Thoracic aorta (tissue), 2 donors: Measurements from ENCODE around the gene IL22. TPM values are rescaled to one million over a fixed set of nuclear protein-coding genes. Genes with fewer than 3 reads are reported as not detected.

ENCODE experiments used
- ATAC-seq: fragments of 150-250 bp; one replicate; pipeline ENCODE4 v1.8.0; 2017; ENCODE audit warnings: low read depth; ENCODE audit not compliant: insufficient number of reproducible peaks, low FRiP score
- DNase-seq: peaks from one replicate; pipeline ENCODE4 v3.0.0-alpha.2; 2020; ENCODE audit warnings: low spot score
- H3K27ac ChIP-seq, 2 donors: fragments of 200-600 bp; sonication (generic); 1 replicate in 1 of 2; 2 replicates in 1 of 2; pipeline ENCODE4 v1.5.1; 2016; ENCODE audit warnings: mild to moderate bottlenecking in 2 of 2, moderate library complexity in 2 of 2
- H3K27me3 ChIP-seq: fragments of 200-600 bp; sonication (generic); replicated peaks from 2 replicates; pipeline ENCODE4 v1.6.0; 2016; ENCODE audit warnings: mild to moderate bottlenecking; ENCODE audit not compliant: insufficient read depth
- H3K36me3 ChIP-seq: fragments of 200-600 bp; sonication (generic); one replicate; pipeline ENCODE4 v1.5.1; 2016
- H3K4me1 ChIP-seq, 2 donors: fragments of 200-600 bp; sonication (generic); 1 replicate in 1 of 2; 2 replicates in 1 of 2; pipeline versions ENCODE4 v1.5.1 to v1.6.0; 2016; ENCODE audit warnings: low read depth in 2 of 2, mild to moderate bottlenecking in 1 of 2; ENCODE audit not compliant: control insufficient read depth in 1 of 2
- H3K4me3 ChIP-seq: fragments of 200-600 bp; sonication (generic); 2 replicates; pipeline ENCODE4 v1.5.1; 2016; ENCODE audit warnings: mild to moderate bottlenecking
- H3K9me3 ChIP-seq: fragments of 200-600 bp; sonication (generic); 2 replicates; pipeline ENCODE4 v1.5.1; 2016
- CTCF ChIP-seq: fragments of 200-600 bp; sonication (generic); IDR thresholded peaks from one replicate; pipeline ENCODE4 v1.5.1; 2019; ENCODE audit warnings: antibody characterized with exemption
- total RNA-seq, 2 donors: library from RNA; depleted of rRNA; stranded (reverse); fragments of >200 nt; gene quantifications; one replicate each; pipeline versions ENCODE4 v1.1.0 to v1.2.3, GENCODE V29; 2016

The IL22 gene
- total RNA-seq, 2 donors from 2014 or later, result not detected

- TF ChIP-seq CTCF, result no peak
- DNase-seq (no peak), ATAC-seq (no peak)
- peaks cover 2 to 20% of the 10 kb centered on the region in 2 donors for H3K4me1 ChIP-seq
- H3K27me3 ChIP-seq, result no peaks in the 10 kb centered on the region
- H3K4me3 ChIP-seq, result peak overlapping the region; percentile 60
- H3K36me3 ChIP-seq, result no peaks in the 10 kb centered on the region
- no peaks in the 10 kb centered on the region for H3K9me3 ChIP-seq
- no peak overlapping the region for H3K27ac ChIP-seq
These were observed 15.8 kb downstream of the IL22 start for GRCh38 chr12:68237619-68238018.

GRCh38 chr12:68237078-68237477 is 16.3 kb downstream of the IL22 start:
- no peak for ATAC-seq
- no peak overlapping the region for H3K27ac ChIP-seq
- H3K4me3 ChIP-seq, result peak overlapping the region; percentile 60

GRCh38 chr12:68236421-68237059 is 16.9 kb downstream of the IL22 start:
- Histone ChIP-seq H3K9me3 (no peaks in the 10 kb centered on the region), H3K27ac (no peak overlapping the region)
- DNase-seq, result no peak

More at GRCh38 chr12:68237078-68237477, 16.3 kb downstream of the IL22 start:
- DNase-seq, result no peak
- Histone ChIP-seq H3K9me3 (no peaks in the 10 kb centered on the region), H3K27me3 (no peaks in the 10 kb centered on the region), H3K4me1 (peaks cover 2 to 20% of the 10 kb centered on the region in 2 donors), H3K36me3 (no peaks in the 10 kb centered on the region)
- no peak for TF ChIP-seq CTCF

GRCh38 chr12:68235576-68235975 is 17.8 kb downstream of the IL22 start:
- no peaks in the 10 kb centered on the region for H3K36me3 ChIP-seq
- H3K27ac ChIP-seq, result no peak overlapping the region
- DNase-seq (no peak), ATAC-seq (no peak)
- no peaks in the 10 kb centered on the region for H3K9me3 ChIP-seq
- no peaks in the 10 kb centered on the region for H3K27me3 ChIP-seq
- H3K4me3 ChIP-seq, result no peak overlapping the region
- peaks cover 2 to 16% of the 10 kb centered on the region in 2 donors for H3K4me1 ChIP-seq
- no peak for TF ChIP-seq CTCF

More at GRCh38 chr12:68236421-68237059, 16.9 kb downstream of the IL22 start:
- Histone ChIP-seq H3K36me3 (no peaks in the 10 kb centered on the region), H3K4me3 (peak overlapping the region; percentile 60), H3K4me1 (peaks cover 2 to 20% of the 10 kb centered on the region in 2 donors), H3K27me3 (no peaks in the 10 kb centered on the region)
- no peak for TF ChIP-seq CTCF
- no peak for ATAC-seq

- DNase-seq (no peak), ATAC-seq (no peak)
- no peaks in the 10 kb centered on the region for H3K36me3 ChIP-seq
- no peaks in the 10 kb centered on the region for H3K27me3 ChIP-seq
- peaks cover 2 to 14% of the 10 kb centered on the region in 2 donors for H3K4me1 ChIP-seq
- H3K9me3 ChIP-seq, result no peaks in the 10 kb centered on the region
- no peak overlapping the region for H3K27ac ChIP-seq
- no peak for TF ChIP-seq CTCF
- H3K4me3 ChIP-seq, result no peak overlapping the region
These were observed 19.3 kb downstream of the IL22 start for GRCh38 chr12:68234140-68234539.
